Measurements from ENCODE around the gene NDRG2.

DNA sequence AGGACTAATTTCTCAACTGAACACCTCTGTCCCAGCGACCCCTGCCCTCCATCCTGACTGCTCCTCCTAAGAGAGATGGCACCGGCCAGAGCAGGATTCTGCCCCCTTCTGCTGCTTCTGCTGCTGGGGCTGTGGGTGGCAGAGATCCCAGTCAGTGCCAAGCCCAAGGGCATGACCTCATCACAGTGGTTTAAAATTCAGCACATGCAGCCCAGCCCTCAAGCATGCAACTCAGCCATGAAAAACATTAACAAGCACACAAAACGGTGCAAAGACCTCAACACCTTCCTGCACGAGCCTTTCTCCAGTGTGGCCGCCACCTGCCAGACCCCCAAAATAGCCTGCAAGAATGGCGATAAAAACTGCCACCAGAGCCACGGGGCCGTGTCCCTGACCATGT is 18.1 kb upstream of the NDRG2 start:
- TF ChIP-seq, protein P1, sequence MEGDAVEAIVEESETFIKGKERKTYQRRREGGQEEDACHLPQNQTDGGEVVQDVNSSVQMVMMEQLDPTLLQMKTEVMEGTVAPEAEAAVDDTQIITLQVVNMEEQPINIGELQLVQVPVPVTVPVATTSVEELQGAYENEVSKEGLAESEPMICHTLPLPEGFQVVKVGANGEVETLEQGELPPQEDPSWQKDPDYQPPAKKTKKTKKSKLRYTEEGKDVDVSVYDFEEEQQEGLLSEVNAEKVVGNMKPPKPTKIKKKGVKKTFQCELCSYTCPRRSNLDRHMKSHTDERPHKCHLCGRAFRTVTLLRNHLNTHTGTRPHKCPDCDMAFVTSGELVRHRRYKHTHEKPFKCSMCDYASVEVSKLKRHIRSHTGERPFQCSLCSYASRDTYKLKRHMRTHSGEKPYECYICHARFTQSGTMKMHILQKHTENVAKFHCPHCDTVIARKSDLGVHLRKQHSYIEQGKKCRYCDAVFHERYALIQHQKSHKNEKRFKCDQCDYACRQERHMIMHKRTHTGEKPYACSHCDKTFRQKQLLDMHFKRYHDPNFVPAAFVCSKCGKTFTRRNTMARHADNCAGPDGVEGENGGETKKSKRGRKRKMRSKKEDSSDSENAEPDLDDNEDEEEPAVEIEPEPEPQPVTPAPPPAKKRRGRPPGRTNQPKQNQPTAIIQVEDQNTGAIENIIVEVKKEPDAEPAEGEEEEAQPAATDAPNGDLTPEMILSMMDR (IDR thresholded peaks at IDR 0.05): no peak
- TF ChIP-seq POLR2A (IDR thresholded peaks at IDR 0.05): no peak
- TF ChIP-seq POLR2AphosphoS5 (IDR thresholded peaks at IDR 0.05): no peak

All from breast epithelium (tissue), 3 donors.